HEK293T (cell line): ENCODE results near the gene FRZB.

Experiments used
- BHLHE40 ChIP-seq: fragments of 450-650 bp; IDR thresholded peaks from 2 replicates; pipeline ENCODE4 v1.6.1; 2016; ENCODE audit warnings: mild to moderate bottlenecking, moderate library complexity, borderline replicate concordance
- CTBP1 ChIP-seq: fragments of 450-650 bp; IDR thresholded peaks from 2 replicates; pipeline ENCODE4 v1.6.1; 2016; ENCODE audit warnings: borderline replicate concordance
- ELF4 ChIP-seq: fragments of 450-650 bp; IDR thresholded peaks from 2 replicates; pipeline ENCODE4 v1.6.1; 2017; ENCODE audit warnings: antibody characterized with exemption
- FOXK2 ChIP-seq: fragments of 450-650 bp; IDR thresholded peaks from 2 replicates; pipeline ENCODE4 v1.6.1; 2016; ENCODE audit warnings: mild to moderate bottlenecking
- FOXM1 ChIP-seq: fragments of 450-650 bp; IDR thresholded peaks from 2 replicates; pipeline ENCODE4 v1.6.1; 2017; ENCODE audit warnings: mild to moderate bottlenecking, borderline replicate concordance
- L3MBTL2 ChIP-seq: fragments of 450-650 bp; conservative IDR thresholded peaks from 2 replicates; pipeline ENCODE4 v1.6.1; 2016; ENCODE audit warnings: mild to moderate bottlenecking
- LEF1 ChIP-seq: fragments of 450-650 bp; IDR thresholded peaks from 2 replicates; pipeline ENCODE4 v1.6.1; 2017; ENCODE audit warnings: mild to moderate bottlenecking, borderline replicate concordance
- SP1 ChIP-seq: fragments of 450-650 bp; IDR thresholded peaks from 2 replicates; pipeline ENCODE4 v1.6.1; 2017
- SUZ12 ChIP-seq: fragments of 450-650 bp; IDR thresholded peaks from 2 replicates; pipeline ENCODE4 v1.6.1; 2016; ENCODE audit warnings: mild to moderate bottlenecking

DNA sequence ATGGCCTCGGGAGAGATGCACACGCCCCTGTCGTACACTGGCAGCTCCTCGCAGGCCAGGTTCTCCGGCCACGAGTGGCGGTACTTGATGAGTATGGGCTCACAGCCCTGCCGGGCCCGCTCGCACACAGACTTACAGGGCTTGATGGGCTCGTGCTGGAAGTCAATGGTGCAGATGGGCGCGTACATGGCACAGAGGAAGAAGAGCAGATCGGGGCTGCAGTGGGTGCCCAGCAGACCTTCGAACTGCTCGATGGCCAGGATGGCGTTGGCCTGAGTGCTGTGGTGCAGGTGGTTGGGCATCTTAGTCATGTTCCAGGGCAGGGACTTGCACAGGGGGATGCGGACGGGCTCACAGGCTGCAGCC, 359 bp downstream of the FRZB start:
- TF ChIP-seq SUZ12 (no peak), CTBP1 (no peak), L3MBTL2 (no peak), LEF1 (no peak), FOXK2 (no peak), ELF4 (no peak), FOXM1 (no peak), SP1 (no peak), BHLHE40 (no peak)
